ENCODE measurements around the gene HS6ST2.

The HS6ST2 gene

GRCh38 chrX:132623300-132623699 lies 335.1 kb downstream of the HS6ST2 start:
- Histone ChIP-seq H3K27me3 (ENCODE audit: control insufficient read depth, insufficient read depth, low read length) (no peaks in the 10 kb centered on the region), H3K9me3 (ENCODE audit: control insufficient read depth, low read depth, low read length) (peaks cover 16% of the 10 kb centered on the region), H3K4me1 (ENCODE audit: control insufficient read depth, low read depth, low read length) (no peaks in the 10 kb centered on the region), H3K36me3 (ENCODE audit: control insufficient read depth, low read depth, low read length) (no peaks in the 10 kb centered on the region), H3K4me3 (ENCODE audit: low read length) (no peak overlapping the region), H3K27ac (ENCODE audit: low read length) (no peak overlapping the region), H3K9ac (ENCODE audit: low read length) (no peak overlapping the region)

- Histone ChIP-seq H3K9ac (ENCODE audit: low read length) (no peak overlapping the region), H3K9me3 (ENCODE audit: control insufficient read depth, low read depth, low read length) (peaks cover 22% of the 10 kb centered on the region), H3K27me3 (ENCODE audit: control insufficient read depth, insufficient read depth, low read length) (no peaks in the 10 kb centered on the region), H3K4me3 (ENCODE audit: low read length) (no peak overlapping the region), H3K4me1 (ENCODE audit: control insufficient read depth, low read depth, low read length) (no peaks in the 10 kb centered on the region), H3K27ac (ENCODE audit: low read length) (no peak overlapping the region), H3K36me3 (ENCODE audit: control insufficient read depth, low read depth, low read length) (no peaks in the 10 kb centered on the region)
Measured at GRCh38 chrX:132622130-132622529, 336.3 kb downstream of the HS6ST2 start.

- Histone ChIP-seq H3K4me1 (ENCODE audit: control insufficient read depth, low read depth, low read length) (no peaks in the 10 kb centered on the region), H3K27me3 (ENCODE audit: control insufficient read depth, insufficient read depth, low read length) (no peaks in the 10 kb centered on the region), H3K36me3 (ENCODE audit: control insufficient read depth, low read depth, low read length) (no peaks in the 10 kb centered on the region), H3K27ac (ENCODE audit: low read length) (no peak overlapping the region), H3K9ac (ENCODE audit: low read length) (no peak overlapping the region), H3K4me3 (ENCODE audit: low read length) (no peak overlapping the region), H3K9me3 (ENCODE audit: control insufficient read depth, low read depth, low read length) (peaks cover 40% of the 10 kb centered on the region)
Measured at GRCh38 chrX:132618810-132619209, 339.6 kb downstream of the HS6ST2 start.

- H3K9ac ChIP-seq (ENCODE audit: low read length), result no peak overlapping the region
- no peaks in the 10 kb centered on the region for H3K27me3 ChIP-seq (ENCODE audit: control insufficient read depth, insufficient read depth, low read length)
- no peak overlapping the region for H3K27ac ChIP-seq (ENCODE audit: low read length)
- no peaks in the 10 kb centered on the region for H3K36me3 ChIP-seq (ENCODE audit: control insufficient read depth, low read depth, low read length)
- H3K9me3 ChIP-seq (ENCODE audit: control insufficient read depth, low read depth, low read length), result peaks cover 34% of the 10 kb centered on the region
- H3K4me1 ChIP-seq (ENCODE audit: control insufficient read depth, low read depth, low read length), result no peaks in the 10 kb centered on the region
- no peak overlapping the region for H3K4me3 ChIP-seq (ENCODE audit: low read length)
Measured at GRCh38 chrX:132615391-132616131, 342.9 kb downstream of the HS6ST2 start.

- no peaks in the 10 kb centered on the region for H3K4me1 ChIP-seq (ENCODE audit: control insufficient read depth, low read depth, low read length)
- no peaks in the 10 kb centered on the region for H3K27me3 ChIP-seq (ENCODE audit: control insufficient read depth, insufficient read depth, low read length)
- no peak overlapping the region for H3K9ac ChIP-seq (ENCODE audit: low read length)
- no peak overlapping the region for H3K27ac ChIP-seq (ENCODE audit: low read length)
- no peak overlapping the region for H3K4me3 ChIP-seq (ENCODE audit: low read length)
- H3K36me3 ChIP-seq (ENCODE audit: control insufficient read depth, low read depth, low read length), result no peaks in the 10 kb centered on the region
- peaks cover 31% of the 10 kb centered on the region for H3K9me3 ChIP-seq (ENCODE audit: control insufficient read depth, low read depth, low read length)
Measured at GRCh38 chrX:132614297-132614696, 344.1 kb downstream of the HS6ST2 start.

- H3K9me3 ChIP-seq (ENCODE audit: control insufficient read depth, low read depth, low read length), result peaks cover 29% of the 10 kb centered on the region
- H3K27ac ChIP-seq (ENCODE audit: low read length), result no peak overlapping the region
- no peak overlapping the region for H3K4me3 ChIP-seq (ENCODE audit: low read length)
- H3K4me1 ChIP-seq (ENCODE audit: control insufficient read depth, low read depth, low read length), result no peaks in the 10 kb centered on the region
- no peaks in the 10 kb centered on the region for H3K27me3 ChIP-seq (ENCODE audit: control insufficient read depth, insufficient read depth, low read length)
- no peak overlapping the region for H3K9ac ChIP-seq (ENCODE audit: low read length)
- no peaks in the 10 kb centered on the region for H3K36me3 ChIP-seq (ENCODE audit: control insufficient read depth, low read depth, low read length)
Measured at GRCh38 chrX:132613801-132614200, 344.6 kb downstream of the HS6ST2 start.

- H3K36me3 ChIP-seq (ENCODE audit: control insufficient read depth, low read depth, low read length), result no peaks in the 10 kb centered on the region
- H3K27ac ChIP-seq (ENCODE audit: low read length), result no peak overlapping the region
Measured at GRCh38 chrX:132612821-132613564, 345.4 kb downstream of the HS6ST2 start.

GRCh38 chrX:132610536-132610935 lies 347.9 kb downstream of the HS6ST2 start:
- H3K36me3 ChIP-seq (ENCODE audit: control insufficient read depth, low read depth, low read length), result no peaks in the 10 kb centered on the region
- no peak overlapping the region for H3K4me3 ChIP-seq (ENCODE audit: low read length)
- H3K27me3 ChIP-seq (ENCODE audit: control insufficient read depth, insufficient read depth, low read length), result no peaks in the 10 kb centered on the region
- H3K27ac ChIP-seq (ENCODE audit: low read length), result no peak overlapping the region
- no peaks in the 10 kb centered on the region for H3K4me1 ChIP-seq (ENCODE audit: control insufficient read depth, low read depth, low read length)
- peaks cover 16% of the 10 kb centered on the region for H3K9me3 ChIP-seq (ENCODE audit: control insufficient read depth, low read depth, low read length)
- H3K9ac ChIP-seq (ENCODE audit: low read length), result no peak overlapping the region

More at GRCh38 chrX:132612821-132613564, 345.4 kb downstream of the HS6ST2 start:
- Histone ChIP-seq H3K9ac (ENCODE audit: low read length) (no peak overlapping the region), H3K9me3 (ENCODE audit: control insufficient read depth, low read depth, low read length) (peaks cover 29% of the 10 kb centered on the region), H3K4me3 (ENCODE audit: low read length) (no peak overlapping the region), H3K4me1 (ENCODE audit: control insufficient read depth, low read depth, low read length) (no peaks in the 10 kb centered on the region), H3K27me3 (ENCODE audit: control insufficient read depth, insufficient read depth, low read length) (no peaks in the 10 kb centered on the region)

- Histone ChIP-seq H3K9me3 (ENCODE audit: control insufficient read depth, low read depth, low read length) (peaks cover 15% of the 10 kb centered on the region), H3K9ac (ENCODE audit: low read length) (no peak overlapping the region), H3K4me1 (ENCODE audit: control insufficient read depth, low read depth, low read length) (no peaks in the 10 kb centered on the region), H3K36me3 (ENCODE audit: control insufficient read depth, low read depth, low read length) (no peaks in the 10 kb centered on the region), H3K4me3 (ENCODE audit: low read length) (no peak overlapping the region), H3K27me3 (ENCODE audit: control insufficient read depth, insufficient read depth, low read length) (no peaks in the 10 kb centered on the region), H3K27ac (ENCODE audit: low read length) (no peak overlapping the region)
Measured at GRCh38 chrX:132609362-132609848, 349.0 kb downstream of the HS6ST2 start.

GRCh38 chrX:132603700-132604286 lies 354.6 kb downstream of the HS6ST2 start:
- H3K4me1 ChIP-seq (ENCODE audit: control insufficient read depth, low read depth, low read length), result no peaks in the 10 kb centered on the region
- no peaks in the 10 kb centered on the region for H3K36me3 ChIP-seq (ENCODE audit: control insufficient read depth, low read depth, low read length)
- H3K27me3 ChIP-seq (ENCODE audit: control insufficient read depth, insufficient read depth, low read length), result no peaks in the 10 kb centered on the region
- H3K9ac ChIP-seq (ENCODE audit: low read length), result no peak overlapping the region
- peaks cover 18% of the 10 kb centered on the region for H3K9me3 ChIP-seq (ENCODE audit: control insufficient read depth, low read depth, low read length)
- no peak overlapping the region for H3K27ac ChIP-seq (ENCODE audit: low read length)
- no peak overlapping the region for H3K4me3 ChIP-seq (ENCODE audit: low read length)

- H3K27ac ChIP-seq (ENCODE audit: low read length), result no peak overlapping the region
- no peaks in the 10 kb centered on the region for H3K36me3 ChIP-seq (ENCODE audit: control insufficient read depth, low read depth, low read length)
- no peak overlapping the region for H3K9ac ChIP-seq (ENCODE audit: low read length)
- no peak overlapping the region for H3K4me3 ChIP-seq (ENCODE audit: low read length)
- no peaks in the 10 kb centered on the region for H3K27me3 ChIP-seq (ENCODE audit: control insufficient read depth, insufficient read depth, low read length)
- H3K4me1 ChIP-seq (ENCODE audit: control insufficient read depth, low read depth, low read length), result no peaks in the 10 kb centered on the region
- H3K9me3 ChIP-seq (ENCODE audit: control insufficient read depth, low read depth, low read length), result peaks cover 18% of the 10 kb centered on the region
Measured at GRCh38 chrX:132602701-132603100, 355.7 kb downstream of the HS6ST2 start.
